HepG2 (cell line): ENCODE data around the gene ELOVL5. TPM values are rescaled to one million over a fixed set of nuclear protein-coding genes. Genes with fewer than 3 reads are reported as not detected.

Source experiments
- ERF ChIP-seq: IDR thresholded peaks from 2 replicates; pipeline ENCODE4 v1.6.1; 2018; ENCODE audit warnings: missing biosample characterization, missing genetic modification reagents
- FOXA1 ChIP-seq, 2 experiments: fragments of 450-650 bp in 1 of 2; sonication (generic) in 1 of 2; formaldehyde crosslinking in 1 of 2; IDR thresholded peaks; 2 replicates each; pipeline versions ENCODE4 v1.4.0 to v1.6.1; 2016 to 2020; ENCODE audit warnings: missing genetic modification reagents in 1 of 2
- LCORL ChIP-seq, 2 experiments: fragments of 450-650 bp in 1 of 2; sonication (generic) in 1 of 2; formaldehyde crosslinking in 1 of 2; IDR thresholded peaks; 2 replicates each; pipeline versions ENCODE4 v1.5.0 to v1.6.1; 2017 to 2020; ENCODE audit warnings: antibody characterized with exemption in 1 of 2, missing genetic modification reagents in 1 of 2
- NR2F2 ChIP-seq: IDR thresholded peaks from 2 replicates; pipeline ENCODE4 v1.6.1; 2012; ENCODE audit warnings: low read depth, inconsistent platforms, borderline replicate concordance
- RBM39 ChIP-seq: fragments of 200-400 bp; formaldehyde crosslinking; IDR thresholded peaks from one replicate; pipeline ENCODE4 v1.6.1; 2018; ENCODE audit warnings: antibody characterized with exemption, mild to moderate bottlenecking, low read depth, low read length; ENCODE audit not compliant: poor library complexity, severe bottlenecking
- RXRA ChIP-seq: sonication (generic); formaldehyde crosslinking; IDR thresholded peaks from 2 replicates; pipeline ENCODE4 v1.5.1; 2020; ENCODE audit warnings: missing genetic modification reagents
- TAF1 ChIP-seq: sonication (generic); formaldehyde crosslinking; IDR thresholded peaks from 2 replicates; pipeline ENCODE4 v1.4.0; 2020; ENCODE audit warnings: missing genetic modification reagents
- ZFP41 ChIP-seq: sonication (generic); formaldehyde crosslinking; IDR thresholded peaks from 2 replicates; pipeline ENCODE4 v1.4.0; 2020; ENCODE audit warnings: mild to moderate bottlenecking, missing genetic modification reagents, borderline replicate concordance
- ZFP82 ChIP-seq: sonication (generic); formaldehyde crosslinking; IDR thresholded peaks from 2 replicates; pipeline ENCODE4 v1.5.1; 2020; ENCODE audit warnings: mild to moderate bottlenecking, missing genetic modification reagents, borderline replicate concordance
- ZNF20 ChIP-seq: sonication (generic); formaldehyde crosslinking; IDR thresholded peaks from 2 replicates; pipeline ENCODE4 v1.4.0; 2020; ENCODE audit warnings: mild to moderate bottlenecking, moderate library complexity, missing genetic modification reagents
- ZNF230 ChIP-seq: sonication (generic); formaldehyde crosslinking; IDR thresholded peaks from 2 replicates; pipeline ENCODE4 v1.4.0; 2020; ENCODE audit warnings: mild to moderate bottlenecking, missing genetic modification reagents
- ZNF251 ChIP-seq: sonication (generic); formaldehyde crosslinking; IDR thresholded peaks from 2 replicates; pipeline ENCODE4 v1.9.0; 2021; ENCODE audit warnings: mild to moderate bottlenecking, missing genetic modification reagents
- ZNF672 ChIP-seq: sonication (generic); formaldehyde crosslinking; IDR thresholded peaks from 2 replicates; pipeline ENCODE4 v1.8.1; 2022; ENCODE audit warnings: missing genetic modification reagents
- polyA plus RNA-seq, 8 experiments: library from polyadenylated mRNA; depleted of rRNA in 3 of 8; stranded (reverse) in 7 of 8; unstranded in 1 of 8; fragments of >200 nt; fragmentation: Illumina TruSeq in 4 of 8; extraction: Trizol in 4 of 8; gene quantifications; 2 replicates each; pipeline versions ENCODE4 v1.2.1 to v1.2.3, GENCODE V29; 2011 to 2016; ENCODE audit warnings: low read depth in 4 of 8, missing spikeins in 1 of 8, mixed read lengths in 1 of 8; ENCODE audit not compliant: insufficient read depth in 1 of 8
- total RNA-seq, 5 experiments: library from RNA; depleted of rRNA; stranded (reverse); fragments of >200 nt; fragmentation: Illumina TruSeq; extraction: Trizol; gene quantifications; 2 replicates each; pipeline ENCODE4 v1.2.3, GENCODE V29; 2016; ENCODE audit warnings: low read depth in 1 of 5
- TF ChIP-seq, protein P1 (sequence below): sonication (generic); formaldehyde crosslinking; IDR thresholded peaks from 2 replicates; pipeline ENCODE4 v1.8.1; 2023; ENCODE audit warnings: missing genetic modification reagents, mild to moderate bottlenecking, borderline replicate concordance
- TF ChIP-seq, protein P2 (sequence below): sonication (generic); formaldehyde crosslinking; IDR thresholded peaks from 2 replicates; pipeline ENCODE4 v1.8.1; 2023; ENCODE audit warnings: mild to moderate bottlenecking, moderate library complexity, missing genetic modification reagents
- TF ChIP-seq, protein P3 (sequence below): sonication (generic); formaldehyde crosslinking; IDR thresholded peaks from 2 replicates; pipeline ENCODE4 v1.4.0; 2020; ENCODE audit warnings: mild to moderate bottlenecking, missing genetic modification reagents, borderline replicate concordance
- TF ChIP-seq, protein P4 (sequence below): sonication (generic); formaldehyde crosslinking; IDR thresholded peaks from 2 replicates; pipeline ENCODE4 v1.5.0; 2020; ENCODE audit warnings: missing genetic modification reagents
- TF ChIP-seq, protein P5 (sequence below): sonication (generic); formaldehyde crosslinking; IDR thresholded peaks from 2 replicates; pipeline ENCODE4 v1.4.0; 2020; ENCODE audit warnings: missing genetic modification reagents

Gene ELOVL5
- total and polyA plus RNA-seq, 2 of the 13 experiments (the other 11 are each of a cell fraction or from before 2014, with no cell fraction given): 50.1 to 72.4 TPM

DNA sequence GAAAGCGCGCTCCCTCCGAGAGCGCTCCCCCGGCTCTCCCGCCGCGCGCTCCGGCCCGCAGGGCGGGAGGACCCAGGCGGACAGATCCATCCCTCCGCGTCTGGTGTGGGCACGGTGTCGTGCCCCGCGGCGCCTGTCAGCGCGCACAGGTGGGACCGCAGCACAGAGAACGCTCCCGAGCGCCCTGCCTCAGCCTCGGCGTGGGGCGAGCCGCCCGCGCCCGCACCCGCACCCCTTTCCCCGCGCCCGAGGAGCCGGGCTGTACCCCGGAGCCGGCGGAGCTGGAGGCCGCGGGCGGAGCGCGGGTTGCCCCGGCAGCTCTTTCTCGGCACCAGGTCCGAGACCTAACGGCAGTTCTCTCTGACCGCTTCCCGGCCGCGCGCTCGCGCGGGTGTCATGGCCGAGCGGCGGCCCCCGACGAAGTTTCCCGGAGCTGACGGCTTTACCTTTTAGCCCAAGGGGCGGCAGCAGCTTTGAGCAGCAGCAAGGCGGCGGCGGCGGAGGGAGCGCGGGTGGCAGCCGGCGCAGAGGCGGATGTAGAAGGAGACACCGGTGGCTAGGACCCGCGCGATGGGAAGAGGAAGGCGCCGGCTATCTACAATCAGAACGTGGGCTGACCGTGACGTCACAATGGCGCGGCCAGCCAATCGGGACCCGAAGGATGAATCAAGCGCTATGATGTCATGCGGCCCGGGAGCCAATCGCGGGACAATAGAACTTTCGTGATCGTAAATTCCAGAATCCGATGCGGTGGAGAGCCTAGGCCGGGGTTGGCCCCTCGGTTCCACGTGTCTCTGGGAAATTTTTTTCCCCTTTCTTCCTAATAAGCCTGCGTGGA is at the start of gene ELOVL5 (continued):
- TF ChIP-seq TAF1 (CRISPR knock-in tag): peak; percentile 68; the same call in 1 of the 2 replicates
- TF ChIP-seq, protein P1, sequence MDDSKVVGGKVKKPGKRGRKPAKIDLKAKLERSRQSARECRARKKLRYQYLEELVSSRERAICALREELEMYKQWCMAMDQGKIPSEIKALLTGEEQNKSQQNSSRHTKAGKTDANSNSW (CRISPR knock-in tag): no peak
- peak; percentile 19; the same call in 1 of the 2 replicates for TF ChIP-seq ZNF20 (CRISPR knock-in tag)
- TF ChIP-seq, protein P2, sequence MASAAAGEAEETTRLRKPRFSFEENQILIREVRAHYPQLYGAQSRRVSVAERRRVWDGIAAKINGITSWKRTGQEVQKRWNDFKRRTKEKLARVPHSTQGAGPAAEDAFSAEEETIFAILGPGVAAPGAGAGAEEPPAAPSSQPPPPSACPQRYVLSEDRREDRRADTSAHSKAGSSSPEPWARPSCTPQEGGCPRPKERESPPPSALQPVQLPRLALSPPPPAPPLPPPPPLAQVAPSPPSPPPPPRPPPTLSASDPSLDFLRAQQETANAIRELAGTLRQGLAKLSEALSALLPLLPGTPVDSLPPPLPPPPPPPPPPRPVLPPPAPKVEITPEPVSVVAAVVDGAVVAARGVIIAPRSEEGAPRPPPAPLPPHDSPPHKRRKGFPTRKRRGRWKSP (CRISPR knock-in tag): peak; percentile 91
- TF ChIP-seq, protein P3, sequence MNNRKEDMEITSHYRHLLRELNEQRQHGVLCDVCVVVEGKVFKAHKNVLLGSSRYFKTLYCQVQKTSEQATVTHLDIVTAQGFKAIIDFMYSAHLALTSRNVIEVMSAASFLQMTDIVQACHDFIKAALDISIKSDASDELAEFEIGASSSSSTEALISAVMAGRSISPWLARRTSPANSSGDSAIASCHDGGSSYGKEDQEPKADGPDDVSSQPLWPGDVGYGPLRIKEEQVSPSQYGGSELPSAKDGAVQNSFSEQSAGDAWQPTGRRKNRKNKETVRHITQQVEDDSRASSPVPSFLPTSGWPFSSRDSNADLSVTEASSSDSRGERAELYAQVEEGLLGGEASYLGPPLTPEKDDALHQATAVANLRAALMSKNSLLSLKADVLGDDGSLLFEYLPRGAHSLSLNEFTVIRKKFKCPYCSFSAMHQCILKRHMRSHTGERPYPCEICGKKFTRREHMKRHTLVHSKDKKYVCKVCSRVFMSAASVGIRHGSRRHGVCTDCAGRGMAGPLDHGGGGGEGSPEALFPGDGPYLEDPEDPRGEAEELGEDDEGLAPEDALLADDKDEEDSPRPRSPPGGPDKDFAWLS (CRISPR knock-in tag): no peak
- no peak for TF ChIP-seq ZNF672 (CRISPR knock-in tag)
- TF ChIP-seq, protein P4, sequence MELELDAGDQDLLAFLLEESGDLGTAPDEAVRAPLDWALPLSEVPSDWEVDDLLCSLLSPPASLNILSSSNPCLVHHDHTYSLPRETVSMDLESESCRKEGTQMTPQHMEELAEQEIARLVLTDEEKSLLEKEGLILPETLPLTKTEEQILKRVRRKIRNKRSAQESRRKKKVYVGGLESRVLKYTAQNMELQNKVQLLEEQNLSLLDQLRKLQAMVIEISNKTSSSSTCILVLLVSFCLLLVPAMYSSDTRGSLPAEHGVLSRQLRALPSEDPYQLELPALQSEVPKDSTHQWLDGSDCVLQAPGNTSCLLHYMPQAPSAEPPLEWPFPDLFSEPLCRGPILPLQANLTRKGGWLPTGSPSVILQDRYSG (CRISPR knock-in tag): no peak; the same call in 1 of the 2 replicates
- no peak for TF ChIP-seq LCORL (IDR thresholded peaks at IDR 0.05)
- peak; percentile 49; the same call in 1 of the 2 replicates for TF ChIP-seq LCORL (CRISPR knock-in tag; IDR thresholded peaks at IDR 0.05)
- TF ChIP-seq ZFP41 (CRISPR knock-in tag): no peak
- peak; percentile 81 for TF ChIP-seq RBM39
- TF ChIP-seq RXRA (CRISPR knock-in tag): peak; percentile 51
- TF ChIP-seq ZNF251: no peak
- peak; percentile 37; the same call in 1 of the 2 replicates for TF ChIP-seq ZNF230 (CRISPR knock-in tag)
- no peak for TF ChIP-seq FOXA1 (IDR thresholded peaks at IDR 0.05)
- TF ChIP-seq FOXA1 (CRISPR knock-in tag; IDR thresholded peaks at IDR 0.05): 0 out of 2 replicates have a peak, but pooled peaks have one; percentile 19
- no peak for TF ChIP-seq NR2F2
- TF ChIP-seq ZFP82 (CRISPR knock-in tag): peak; percentile 94
- TF ChIP-seq, protein P5, sequence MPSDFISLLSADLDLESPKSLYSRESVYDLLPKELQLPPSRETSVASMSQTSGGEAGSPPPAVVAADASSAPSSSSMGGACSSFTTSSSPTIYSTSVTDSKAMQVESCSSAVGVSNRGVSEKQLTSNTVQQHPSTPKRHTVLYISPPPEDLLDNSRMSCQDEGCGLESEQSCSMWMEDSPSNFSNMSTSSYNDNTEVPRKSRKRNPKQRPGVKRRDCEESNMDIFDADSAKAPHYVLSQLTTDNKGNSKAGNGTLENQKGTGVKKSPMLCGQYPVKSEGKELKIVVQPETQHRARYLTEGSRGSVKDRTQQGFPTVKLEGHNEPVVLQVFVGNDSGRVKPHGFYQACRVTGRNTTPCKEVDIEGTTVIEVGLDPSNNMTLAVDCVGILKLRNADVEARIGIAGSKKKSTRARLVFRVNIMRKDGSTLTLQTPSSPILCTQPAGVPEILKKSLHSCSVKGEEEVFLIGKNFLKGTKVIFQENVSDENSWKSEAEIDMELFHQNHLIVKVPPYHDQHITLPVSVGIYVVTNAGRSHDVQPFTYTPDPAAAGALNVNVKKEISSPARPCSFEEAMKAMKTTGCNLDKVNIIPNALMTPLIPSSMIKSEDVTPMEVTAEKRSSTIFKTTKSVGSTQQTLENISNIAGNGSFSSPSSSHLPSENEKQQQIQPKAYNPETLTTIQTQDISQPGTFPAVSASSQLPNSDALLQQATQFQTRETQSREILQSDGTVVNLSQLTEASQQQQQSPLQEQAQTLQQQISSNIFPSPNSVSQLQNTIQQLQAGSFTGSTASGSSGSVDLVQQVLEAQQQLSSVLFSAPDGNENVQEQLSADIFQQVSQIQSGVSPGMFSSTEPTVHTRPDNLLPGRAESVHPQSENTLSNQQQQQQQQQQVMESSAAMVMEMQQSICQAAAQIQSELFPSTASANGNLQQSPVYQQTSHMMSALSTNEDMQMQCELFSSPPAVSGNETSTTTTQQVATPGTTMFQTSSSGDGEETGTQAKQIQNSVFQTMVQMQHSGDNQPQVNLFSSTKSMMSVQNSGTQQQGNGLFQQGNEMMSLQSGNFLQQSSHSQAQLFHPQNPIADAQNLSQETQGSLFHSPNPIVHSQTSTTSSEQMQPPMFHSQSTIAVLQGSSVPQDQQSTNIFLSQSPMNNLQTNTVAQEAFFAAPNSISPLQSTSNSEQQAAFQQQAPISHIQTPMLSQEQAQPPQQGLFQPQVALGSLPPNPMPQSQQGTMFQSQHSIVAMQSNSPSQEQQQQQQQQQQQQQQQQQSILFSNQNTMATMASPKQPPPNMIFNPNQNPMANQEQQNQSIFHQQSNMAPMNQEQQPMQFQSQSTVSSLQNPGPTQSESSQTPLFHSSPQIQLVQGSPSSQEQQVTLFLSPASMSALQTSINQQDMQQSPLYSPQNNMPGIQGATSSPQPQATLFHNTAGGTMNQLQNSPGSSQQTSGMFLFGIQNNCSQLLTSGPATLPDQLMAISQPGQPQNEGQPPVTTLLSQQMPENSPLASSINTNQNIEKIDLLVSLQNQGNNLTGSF (CRISPR knock-in tag): peak; percentile 79; the same call in 1 of the 2 replicates
- TF ChIP-seq ERF: peak; percentile 61
